ENCODE measurements around the gene ARHGAP30. TPM values are rescaled to one million over a fixed set of nuclear protein-coding genes. Genes with fewer than 3 reads are reported as not detected.

ARHGAP30 gene
- total RNA-seq, 1 donor from 2014 or later, result 2.4 TPM

DNA sequence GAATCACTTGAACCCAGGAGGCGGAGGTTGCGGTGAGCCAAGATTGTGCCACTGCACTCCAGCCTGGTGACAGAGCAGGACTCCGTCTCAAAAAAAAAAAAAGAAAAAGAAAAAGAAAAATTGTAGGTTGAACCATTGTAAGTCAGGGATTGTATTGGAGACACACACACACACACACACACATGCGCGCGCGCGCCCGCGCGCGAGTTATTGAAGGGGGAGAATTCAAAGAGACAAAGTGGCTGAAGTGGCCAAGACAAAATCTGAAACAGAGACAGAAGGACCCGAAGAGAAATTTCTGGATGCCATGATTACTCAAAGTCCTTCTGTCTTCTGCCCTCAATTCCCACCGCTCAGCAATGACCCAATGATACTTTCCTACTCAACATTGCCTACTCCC lies 24.8 kb upstream of the ARHGAP30 start:
- Histone ChIP-seq H3K27ac (replicated peaks) (no peak overlapping the region), H3K27me3 (ENCODE audit: low read depth) (peaks cover 3% of the 10 kb centered on the region), H3K4me1 (peaks cover 32% of the 10 kb centered on the region), H3K36me3 (no peaks in the 10 kb centered on the region), H3K4me3 (no peak overlapping the region), H3K9me3 (replicated peaks) (no peaks in the 10 kb centered on the region)
- DNase-seq, result no peak
- intact Hi-C loops (cut with micrococcal nuclease), result no loop called here
- TF ChIP-seq, protein P1, sequence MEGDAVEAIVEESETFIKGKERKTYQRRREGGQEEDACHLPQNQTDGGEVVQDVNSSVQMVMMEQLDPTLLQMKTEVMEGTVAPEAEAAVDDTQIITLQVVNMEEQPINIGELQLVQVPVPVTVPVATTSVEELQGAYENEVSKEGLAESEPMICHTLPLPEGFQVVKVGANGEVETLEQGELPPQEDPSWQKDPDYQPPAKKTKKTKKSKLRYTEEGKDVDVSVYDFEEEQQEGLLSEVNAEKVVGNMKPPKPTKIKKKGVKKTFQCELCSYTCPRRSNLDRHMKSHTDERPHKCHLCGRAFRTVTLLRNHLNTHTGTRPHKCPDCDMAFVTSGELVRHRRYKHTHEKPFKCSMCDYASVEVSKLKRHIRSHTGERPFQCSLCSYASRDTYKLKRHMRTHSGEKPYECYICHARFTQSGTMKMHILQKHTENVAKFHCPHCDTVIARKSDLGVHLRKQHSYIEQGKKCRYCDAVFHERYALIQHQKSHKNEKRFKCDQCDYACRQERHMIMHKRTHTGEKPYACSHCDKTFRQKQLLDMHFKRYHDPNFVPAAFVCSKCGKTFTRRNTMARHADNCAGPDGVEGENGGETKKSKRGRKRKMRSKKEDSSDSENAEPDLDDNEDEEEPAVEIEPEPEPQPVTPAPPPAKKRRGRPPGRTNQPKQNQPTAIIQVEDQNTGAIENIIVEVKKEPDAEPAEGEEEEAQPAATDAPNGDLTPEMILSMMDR (IDR thresholded peaks at IDR 0.05; ENCODE audit: borderline replicate concordance), result no peak

DNA sequence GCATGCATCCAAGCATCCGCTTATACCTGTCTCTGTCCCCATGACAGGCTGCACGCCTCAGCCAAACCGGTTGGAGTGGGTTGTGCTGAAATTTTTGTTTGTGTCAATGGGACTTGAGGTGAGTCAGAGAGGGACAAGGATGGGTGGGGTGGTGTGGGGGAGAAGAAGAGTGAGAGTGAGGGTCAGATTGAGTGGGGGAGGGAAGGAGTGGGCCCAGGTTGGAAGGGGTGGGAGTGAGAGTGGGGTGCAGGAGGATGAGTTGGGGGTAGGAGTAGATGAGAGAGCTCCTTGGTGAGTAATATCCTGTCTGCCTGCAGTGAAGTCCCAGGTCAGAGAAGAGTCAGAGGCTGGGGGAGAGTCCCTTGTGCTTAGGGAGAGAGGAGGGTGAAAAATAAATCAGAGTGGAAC lies 22.9 kb upstream of the ARHGAP30 start:
- Histone ChIP-seq H3K27me3 (ENCODE audit: low read depth) (peaks cover 8% of the 10 kb centered on the region), H3K36me3 (no peaks in the 10 kb centered on the region), H3K4me1 (peaks cover 16% of the 10 kb centered on the region), H3K9me3 (replicated peaks) (no peaks in the 10 kb centered on the region), H3K27ac (replicated peaks) (no peak overlapping the region), H3K4me3 (no peak overlapping the region)
- no peak for DNase-seq
- TF ChIP-seq, protein P1 (IDR thresholded peaks at IDR 0.05; ENCODE audit: borderline replicate concordance), result no peak
- intact Hi-C loops (cut with micrococcal nuclease), result no loop called here

DNA sequence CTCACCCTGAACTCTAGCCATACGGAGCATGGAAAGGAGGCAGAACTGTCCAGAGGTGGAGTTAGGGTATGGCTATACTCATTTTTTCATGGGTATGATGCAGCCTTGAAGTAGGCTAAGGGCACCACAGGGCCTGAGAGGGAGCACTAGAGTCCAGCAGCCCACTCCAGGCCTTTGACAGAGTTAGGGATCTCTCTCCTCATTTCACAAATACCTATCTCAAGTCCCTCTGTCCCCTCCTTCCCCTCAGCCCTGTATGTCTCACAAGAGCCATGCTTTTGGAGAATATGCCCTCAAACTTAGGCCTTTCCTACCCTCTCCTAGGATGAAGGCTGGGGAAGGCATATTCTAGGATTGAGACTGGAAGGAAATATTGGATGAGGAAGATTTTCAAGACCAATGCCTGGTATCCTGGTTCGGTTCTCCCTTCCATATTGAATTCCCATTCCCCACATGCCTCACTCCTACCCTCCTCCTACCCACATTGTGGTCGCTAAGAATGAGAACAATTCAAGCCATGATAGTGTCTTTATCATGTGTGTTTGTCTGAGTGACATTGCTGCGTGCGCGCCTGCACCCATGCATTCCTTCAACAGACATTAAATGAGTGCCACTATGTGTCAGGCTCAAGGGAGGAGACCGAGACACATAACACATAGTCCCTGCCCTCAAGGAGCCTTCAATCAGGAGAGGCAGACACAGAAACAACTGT lies 22.3 kb upstream of the ARHGAP30 start:
- Histone ChIP-seq H3K4me1 (peaks cover 10% of the 10 kb centered on the region), H3K9me3 (replicated peaks) (no peaks in the 10 kb centered on the region), H3K4me3 (no peak overlapping the region), H3K27me3 (ENCODE audit: low read depth) (peaks cover 8% of the 10 kb centered on the region), H3K36me3 (no peaks in the 10 kb centered on the region), H3K27ac (replicated peaks) (no peak overlapping the region)
- no peak for DNase-seq
- intact Hi-C loops (cut with micrococcal nuclease), result no loop called here
- TF ChIP-seq, protein P1 (IDR thresholded peaks at IDR 0.05; ENCODE audit: borderline replicate concordance), result no peak

DNA sequence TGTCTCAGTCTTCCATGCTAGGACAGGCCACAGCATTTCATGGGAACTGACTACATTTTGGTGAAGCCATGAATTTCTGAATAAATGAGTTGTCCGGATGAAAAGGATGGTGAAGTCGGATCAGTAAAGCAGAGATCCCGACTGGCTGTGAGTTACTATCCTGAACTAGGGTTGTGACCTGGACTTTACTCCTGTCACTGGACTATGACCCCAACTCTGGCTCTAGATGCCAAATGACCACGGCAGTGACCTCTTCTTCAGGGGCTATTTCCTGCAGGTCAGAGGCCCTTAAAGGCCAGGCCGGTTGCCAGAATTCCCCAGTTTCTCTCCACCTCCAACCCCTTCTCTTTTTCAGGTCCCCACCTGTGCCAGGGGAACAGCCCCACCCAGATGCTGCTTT lies 21.4 kb upstream of the ARHGAP30 start:
- intact Hi-C loops (cut with micrococcal nuclease), result no loop called here
- H3K4me3 ChIP-seq, result no peak overlapping the region
- peaks cover 2% of the 10 kb centered on the region for H3K4me1 ChIP-seq
- no peak for DNase-seq
- TF ChIP-seq, protein P1 (IDR thresholded peaks at IDR 0.05; ENCODE audit: borderline replicate concordance), result no peak
- peaks cover 8% of the 10 kb centered on the region for H3K27me3 ChIP-seq (ENCODE audit: low read depth)
- no peaks in the 10 kb centered on the region for H3K9me3 ChIP-seq (replicated peaks)
- H3K27ac ChIP-seq (replicated peaks), result no peak overlapping the region
- H3K36me3 ChIP-seq, result no peaks in the 10 kb centered on the region

DNA sequence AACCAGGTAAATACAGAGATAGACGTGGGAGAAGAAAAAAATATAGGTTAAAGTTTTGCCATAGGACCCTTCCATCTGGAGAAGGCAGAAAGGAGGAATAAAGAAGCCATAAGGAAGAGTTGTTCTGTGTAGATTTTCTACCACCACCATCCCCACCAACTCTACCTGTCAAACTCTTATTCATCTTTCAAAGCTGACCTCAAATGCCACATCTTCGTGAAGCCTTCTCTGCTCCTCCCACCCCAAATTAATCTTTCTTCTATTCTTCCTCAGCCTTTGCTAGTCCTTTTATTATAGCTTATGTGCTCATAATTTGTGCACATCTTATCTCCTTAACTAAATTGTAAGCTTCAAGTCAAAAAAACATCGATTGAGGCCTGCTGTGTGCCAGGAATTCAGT lies 20.9 kb upstream of the ARHGAP30 start:
- DNase-seq, result no peak
- Histone ChIP-seq H3K4me1 (no peaks in the 10 kb centered on the region), H3K27ac (replicated peaks) (no peak overlapping the region), H3K27me3 (ENCODE audit: low read depth) (peaks cover 8% of the 10 kb centered on the region), H3K4me3 (no peak overlapping the region), H3K36me3 (no peaks in the 10 kb centered on the region), H3K9me3 (replicated peaks) (no peaks in the 10 kb centered on the region)
- intact Hi-C loops (cut with micrococcal nuclease), result no loop called here
- TF ChIP-seq, protein P1 (IDR thresholded peaks at IDR 0.05; ENCODE audit: borderline replicate concordance), result no peak
